COLO829 (cell line): Measurements from ENCODE around the gene ELL2.
"Not testable (repeated sequence)": the region's sequence is repeated elsewhere in the genome, so short reads cannot be mapped to it uniquely, and the experiment has no call there.

Experiments used
- DNase-seq: peaks from one replicate; pipeline ENCODE4 v3.0.0; 2012; ENCODE audit warnings: low spot score

ELL2 gene

DNA sequence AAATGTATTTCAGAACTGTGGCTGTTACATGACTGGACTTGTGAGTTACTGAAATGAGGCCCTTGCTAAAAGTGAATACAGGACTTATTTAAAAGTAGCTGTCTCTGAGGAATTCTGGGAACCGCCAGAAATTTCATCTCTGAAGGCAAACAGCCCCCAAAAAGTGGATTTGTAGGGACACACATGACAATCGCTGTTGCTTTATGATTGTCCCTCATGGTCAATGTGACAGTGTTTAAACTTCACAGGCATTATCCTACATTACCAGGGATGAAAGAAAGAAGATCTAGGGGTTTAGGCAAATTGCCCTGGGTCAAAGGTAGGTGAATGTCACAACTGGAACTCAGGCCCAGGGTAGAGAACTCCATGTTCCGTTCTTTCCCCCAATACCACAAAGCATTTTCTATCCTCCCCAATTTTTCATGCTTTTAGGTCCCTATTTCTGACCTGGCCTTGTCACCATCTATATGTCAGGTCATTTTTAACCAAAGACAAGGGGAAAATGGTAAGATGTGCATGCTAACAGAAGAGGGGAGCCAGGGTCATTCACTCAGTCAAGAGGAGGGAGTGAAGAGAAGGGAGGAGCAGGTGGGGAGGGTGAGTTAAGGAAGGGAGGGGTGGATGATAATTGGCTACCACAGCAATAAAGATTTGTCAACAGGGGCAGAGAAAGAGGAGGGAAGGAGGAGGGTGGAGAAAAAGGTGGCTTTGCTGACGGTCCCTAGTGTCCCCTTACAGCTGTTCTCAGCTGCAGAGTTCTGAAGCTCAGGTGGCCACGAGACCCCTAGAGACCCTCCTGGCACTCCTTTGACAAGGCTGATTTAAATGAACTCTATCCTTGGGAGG, 81.3 kb downstream of the ELL2 start:
- no peak for DNase-seq

DNA sequence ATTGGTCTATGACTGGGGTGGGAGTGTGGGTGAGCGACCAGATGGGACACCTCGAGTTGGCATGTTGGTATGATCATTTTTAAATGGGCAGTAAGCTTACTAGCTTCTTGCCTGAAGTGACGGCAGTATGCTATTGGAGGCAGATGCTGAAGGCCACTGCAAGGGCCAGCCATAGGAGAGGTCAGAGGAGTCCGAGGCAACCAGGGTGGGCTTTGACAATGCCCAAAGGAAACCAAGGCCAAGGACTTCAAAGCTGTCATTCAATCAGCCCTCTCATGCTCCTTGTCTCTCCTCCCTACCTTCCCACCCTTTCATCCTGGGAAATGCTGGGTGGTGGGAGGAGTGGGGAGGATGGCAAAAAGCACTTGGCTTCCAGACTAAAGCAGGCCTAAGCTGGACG, 82.0 kb downstream of the ELL2 start:
- no peak for DNase-seq

DNA sequence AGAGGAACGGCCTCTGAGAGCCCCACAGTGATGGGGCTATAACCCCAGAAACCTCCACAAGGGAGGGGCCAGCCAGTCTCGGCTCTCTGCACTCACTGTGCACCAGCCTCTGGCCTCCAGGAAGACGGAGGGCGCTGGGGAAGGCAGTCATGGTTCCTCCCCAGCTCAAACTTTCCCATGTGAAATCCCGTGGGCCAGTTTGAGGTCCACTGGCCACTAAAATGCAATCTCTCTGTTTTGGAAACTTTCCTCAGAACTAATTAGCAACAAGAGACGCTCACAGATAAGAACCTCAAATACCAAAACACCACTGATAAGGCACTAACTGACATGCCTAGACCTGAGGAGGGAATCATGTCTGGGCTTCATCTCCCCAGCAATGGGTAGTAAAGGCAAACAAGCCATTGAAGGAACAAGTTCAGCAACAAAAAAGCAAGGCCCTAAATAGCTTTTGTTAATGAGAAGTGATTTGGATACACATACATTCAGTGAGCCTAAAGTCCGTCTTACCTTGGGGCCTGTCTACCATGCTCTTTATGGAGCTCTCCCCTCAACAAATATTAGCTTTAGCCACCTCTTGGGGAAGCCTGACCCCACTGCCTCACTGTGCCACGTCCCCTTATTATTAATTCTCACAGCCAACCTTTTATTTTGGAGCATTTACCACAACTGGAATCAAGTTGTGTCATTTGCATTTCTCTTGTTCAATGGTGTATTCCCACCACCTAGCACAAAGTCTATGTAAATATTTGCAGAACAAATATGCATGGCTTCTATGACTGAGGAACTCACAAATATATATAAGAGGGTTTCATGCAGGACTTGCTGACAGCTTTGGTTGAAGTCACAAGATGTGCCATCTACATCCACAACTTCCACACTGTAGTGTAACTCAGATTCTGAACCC, 83.0 kb downstream of the ELL2 start:
- no peak for DNase-seq

DNA sequence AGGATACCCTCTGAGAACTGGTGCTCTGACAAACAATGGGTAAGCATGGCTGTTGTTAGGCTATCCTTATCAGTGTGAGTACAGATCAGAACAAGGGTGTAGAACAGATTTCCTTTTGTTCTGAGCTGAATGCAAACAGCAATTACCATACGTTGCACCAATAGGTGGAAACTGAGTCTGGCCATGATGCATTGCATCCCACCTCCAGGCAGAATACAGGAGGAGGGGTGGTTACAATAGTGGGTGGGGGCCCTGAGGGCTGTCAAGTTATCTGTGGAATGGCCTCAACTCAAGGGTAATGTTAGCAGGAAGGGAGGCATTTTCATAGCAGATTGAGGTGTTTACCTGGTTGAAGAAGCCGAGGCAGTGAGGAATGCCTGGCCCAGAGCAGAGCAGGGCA, 84.9 kb downstream of the ELL2 start:
- DNase-seq = no peak

DNA sequence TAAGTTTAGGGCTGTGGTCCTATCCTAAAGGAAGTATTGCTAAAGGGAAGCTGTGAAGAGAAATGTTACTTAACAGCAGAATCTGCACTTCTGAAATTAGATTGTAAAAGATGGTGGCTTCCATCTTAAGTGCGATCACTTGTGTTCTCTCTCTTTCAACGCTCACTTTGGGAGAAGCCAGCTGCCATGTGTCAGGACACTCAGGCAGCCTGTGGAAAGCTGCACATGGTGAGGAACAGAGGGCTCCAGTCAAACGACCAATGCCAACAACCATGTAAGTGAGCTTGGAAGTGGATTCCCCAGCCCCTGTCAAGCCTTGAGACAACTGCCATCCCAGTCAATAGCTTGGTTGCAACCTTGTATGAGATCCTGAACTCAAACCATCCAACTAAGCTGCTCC, 87.4 kb downstream of the ELL2 start:
- DNase-seq = no peak

DNA sequence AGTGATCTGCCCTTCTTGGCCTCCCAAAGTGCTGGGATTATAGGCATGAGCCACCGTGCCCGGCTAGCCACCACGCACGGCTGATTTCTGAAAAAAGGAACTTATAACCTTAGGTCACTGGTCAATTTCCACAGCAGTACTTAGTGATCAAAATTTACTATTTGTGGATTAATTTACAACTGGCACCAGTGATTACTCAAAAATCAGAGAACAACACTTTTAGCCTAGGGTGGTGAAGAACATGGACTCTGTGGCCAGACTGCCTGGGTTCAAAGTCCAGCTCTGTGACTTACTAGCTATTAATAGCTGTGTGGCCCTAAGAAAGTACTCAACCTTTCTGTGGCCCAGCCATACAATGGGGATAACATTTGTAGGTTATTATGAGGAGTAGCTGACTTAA, 88.3 kb downstream of the ELL2 start:
- no peak for DNase-seq

DNA sequence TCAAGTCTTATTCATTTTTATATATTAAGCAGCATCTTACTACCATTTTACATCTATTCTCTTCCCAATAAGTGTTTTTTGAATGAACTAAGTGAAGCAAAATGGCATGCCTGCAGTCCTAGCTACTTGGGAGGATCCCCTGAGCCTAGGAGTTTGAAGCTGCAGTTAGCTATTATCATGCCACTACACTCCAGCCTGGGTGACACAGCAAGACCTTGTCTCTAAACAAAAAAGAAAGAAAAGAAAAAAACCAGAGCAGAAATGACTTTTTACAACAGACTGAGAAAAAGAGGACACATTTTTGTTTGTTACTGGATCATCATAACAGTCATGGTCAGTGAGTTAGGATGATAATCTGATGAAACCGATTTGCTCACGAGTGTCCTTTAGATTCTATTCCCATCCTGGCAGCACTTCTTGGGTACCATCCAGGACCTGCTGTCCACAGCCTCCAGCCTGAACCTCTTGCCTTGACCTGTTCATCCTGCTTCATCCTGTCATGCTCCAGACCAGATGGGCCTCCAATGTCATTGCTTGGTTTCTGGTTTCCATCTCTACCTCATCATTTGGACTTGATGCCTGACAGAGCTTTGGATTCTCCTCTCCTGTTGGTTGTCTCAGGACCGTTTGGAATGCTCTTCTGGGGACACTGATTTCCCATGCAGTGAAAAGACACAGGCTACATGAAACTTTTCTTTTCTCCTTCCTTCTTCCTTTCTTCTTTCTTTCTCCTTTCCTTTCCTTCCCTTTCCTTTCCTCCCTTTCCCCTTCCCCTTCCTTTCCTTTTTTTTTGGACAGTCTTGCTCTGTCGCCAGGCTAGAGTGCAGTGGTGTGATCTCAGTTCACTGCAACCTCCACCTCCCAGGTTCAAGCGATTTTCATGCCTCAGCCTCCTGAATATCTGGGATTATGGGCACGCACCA, 89.0 kb downstream of the ELL2 start:
- no peak for DNase-seq

DNA sequence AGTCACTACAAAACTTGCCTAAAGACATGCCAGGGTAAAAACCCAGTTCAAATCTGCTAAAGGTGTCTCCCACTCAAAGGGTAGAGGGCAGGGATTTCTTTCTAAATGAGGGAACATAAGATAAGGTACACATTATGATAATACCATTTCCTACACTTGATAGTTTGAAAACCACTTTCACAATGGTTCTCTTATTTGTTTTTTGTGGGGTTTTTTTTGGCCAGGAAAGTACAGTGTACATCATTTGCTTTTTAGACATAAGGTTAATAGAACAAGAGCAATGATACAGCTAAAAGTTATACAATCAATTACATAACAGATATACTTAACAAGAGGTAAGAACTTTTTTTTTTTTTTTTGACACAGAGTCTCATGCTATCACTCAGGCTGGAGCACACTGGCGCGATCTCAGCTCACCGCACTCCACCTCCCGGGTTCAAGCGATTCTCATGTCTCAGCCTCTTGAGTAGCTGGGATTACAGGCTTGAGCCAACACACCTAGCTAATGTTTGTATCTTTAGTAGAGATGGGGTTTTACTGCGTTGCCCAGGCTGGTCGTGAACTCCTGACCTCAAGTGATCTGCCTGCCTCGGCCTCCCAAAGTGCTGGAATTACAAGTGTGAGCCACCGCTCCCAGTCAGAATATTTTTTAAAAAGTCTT, 90.4 kb downstream of the ELL2 start:
- DNase-seq = no peak

DNA sequence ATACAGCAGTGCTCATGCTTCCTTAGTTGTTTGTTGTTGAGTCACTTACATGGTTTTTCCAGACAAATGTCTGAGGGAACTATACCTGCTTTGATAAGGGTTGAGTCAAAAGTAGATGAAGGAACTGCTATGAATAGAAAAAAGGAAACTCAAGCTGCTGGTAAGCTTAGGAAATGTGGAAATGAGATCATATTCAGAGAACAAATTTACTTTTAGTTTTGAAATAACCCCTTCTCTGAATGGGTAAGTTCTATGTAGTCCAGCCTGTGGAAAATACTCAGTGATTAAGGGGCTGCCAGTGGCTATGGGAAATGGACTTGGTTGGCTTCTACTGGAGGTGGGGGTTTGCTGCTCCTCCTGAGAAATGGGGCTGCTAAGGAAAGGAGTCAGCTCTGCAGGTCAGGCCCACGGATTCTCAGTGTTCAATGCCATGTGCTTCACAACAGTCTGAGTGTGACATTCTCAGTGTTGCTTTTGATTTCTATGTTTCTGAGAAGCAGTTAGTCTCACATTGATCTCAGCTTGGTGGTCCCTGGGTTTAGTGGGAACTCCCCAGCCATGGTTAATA, 91.5 kb downstream of the ELL2 start:
- DNase-seq = no peak

DNA sequence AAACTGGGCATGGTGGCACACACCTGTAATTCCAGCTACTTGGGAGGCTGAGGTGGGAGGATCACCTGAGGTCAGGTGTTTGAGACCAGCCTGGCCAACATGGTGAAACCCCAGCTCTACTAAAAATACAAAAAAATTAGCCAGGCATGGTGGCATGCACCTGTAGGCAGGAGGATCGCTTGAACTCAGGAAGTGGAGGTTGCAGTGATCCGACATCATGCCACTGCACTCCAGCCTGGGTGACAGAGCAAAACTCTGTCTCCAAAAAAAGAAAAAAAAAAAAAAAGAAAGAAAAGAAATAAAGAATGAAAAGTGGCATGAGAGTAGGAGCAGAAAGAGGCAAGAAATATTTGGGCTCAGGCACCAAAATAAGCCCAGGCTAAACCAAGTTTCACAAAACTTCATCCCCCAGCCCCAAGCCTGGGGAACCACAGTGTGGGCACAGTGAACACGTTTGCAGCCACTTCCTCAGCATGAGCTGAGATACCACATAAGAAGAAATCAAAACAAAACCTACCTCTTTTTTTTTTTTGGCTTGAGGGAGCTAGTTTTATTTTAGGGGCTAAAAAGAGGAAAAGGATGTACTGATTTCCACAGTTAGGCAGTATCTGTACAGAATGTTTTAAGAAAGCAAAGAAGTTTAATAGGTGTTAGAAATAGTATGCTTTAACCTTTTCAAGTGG, 92.3 kb downstream of the ELL2 start:
- DNase-seq = not testable (repeated sequence)

DNA sequence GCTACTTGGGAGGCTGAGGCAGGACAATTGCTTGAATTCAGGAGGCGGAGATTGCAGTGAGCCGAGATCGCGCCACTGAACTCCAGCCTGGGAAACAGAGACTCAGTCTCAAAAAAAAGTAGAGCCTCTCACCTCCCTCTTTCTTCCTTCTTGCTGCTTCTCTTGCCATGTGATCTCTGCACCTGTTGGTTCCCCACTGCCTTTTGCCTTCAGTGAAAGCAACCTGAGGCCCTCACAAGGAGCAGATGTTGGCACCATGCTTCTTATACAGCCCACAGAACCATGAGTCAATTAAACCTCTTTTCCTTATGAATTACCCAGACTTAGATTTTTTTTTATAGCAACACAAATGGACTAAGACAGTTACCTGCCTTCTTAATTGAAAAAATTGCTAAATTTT, 93.5 kb downstream of the ELL2 start:
- DNase-seq = no peak

DNA sequence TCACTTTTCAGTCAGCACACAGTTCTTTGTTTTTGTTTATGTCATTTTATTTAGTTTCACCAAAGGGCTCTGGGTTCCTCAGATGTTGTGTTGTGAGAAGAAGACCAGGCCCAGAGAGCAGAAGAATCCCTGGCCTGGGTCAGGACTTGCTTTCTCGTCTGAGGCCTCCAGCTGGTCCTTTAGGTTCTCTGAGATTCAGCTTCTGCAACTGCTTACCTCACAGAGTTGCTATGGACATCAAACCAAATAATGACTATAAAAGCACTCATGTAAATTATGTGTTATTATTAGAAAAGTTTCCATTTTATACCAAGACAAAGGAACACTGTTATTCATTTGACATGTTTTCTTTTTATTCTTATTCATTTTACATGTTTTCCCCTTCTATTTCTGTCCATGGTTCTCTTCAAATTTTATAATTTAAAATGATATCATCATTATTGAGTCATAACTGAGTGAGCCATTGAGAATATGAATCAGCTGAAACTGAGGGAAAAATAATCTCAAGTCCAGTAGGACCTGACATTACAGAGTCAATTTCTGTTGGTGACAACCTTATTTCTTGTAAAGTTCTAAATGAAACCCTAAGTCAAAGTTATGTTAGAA, 95.1 kb downstream of the ELL2 start:
- DNase-seq = no peak

DNA sequence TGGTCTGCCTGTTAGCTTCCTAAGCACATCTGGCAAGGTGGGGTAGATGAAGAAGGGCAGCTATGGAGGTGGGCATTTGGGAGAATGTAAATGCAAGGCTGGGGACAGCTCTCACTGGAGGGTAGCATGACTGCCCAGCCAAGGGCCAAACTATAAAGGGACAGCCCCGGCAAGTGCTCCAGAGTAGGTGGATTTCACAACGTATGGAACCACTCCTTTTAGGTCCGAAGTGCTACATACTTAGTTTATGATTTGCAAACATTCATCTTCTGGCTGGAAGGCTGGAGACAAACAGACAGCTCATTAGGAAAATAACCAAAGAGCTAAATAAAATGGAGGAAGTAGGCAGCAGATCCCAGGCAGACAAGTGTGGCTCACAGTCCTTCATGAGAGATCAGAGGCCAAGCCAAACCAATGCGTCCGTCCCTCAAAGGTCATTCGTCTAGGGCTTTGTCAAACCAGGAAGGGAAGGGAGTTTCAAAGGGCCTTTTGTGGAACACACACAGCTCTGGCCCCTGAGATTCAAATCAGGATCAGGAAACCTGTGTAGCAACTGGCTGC, 96.6 kb downstream of the ELL2 start:
- no peak for DNase-seq

DNA sequence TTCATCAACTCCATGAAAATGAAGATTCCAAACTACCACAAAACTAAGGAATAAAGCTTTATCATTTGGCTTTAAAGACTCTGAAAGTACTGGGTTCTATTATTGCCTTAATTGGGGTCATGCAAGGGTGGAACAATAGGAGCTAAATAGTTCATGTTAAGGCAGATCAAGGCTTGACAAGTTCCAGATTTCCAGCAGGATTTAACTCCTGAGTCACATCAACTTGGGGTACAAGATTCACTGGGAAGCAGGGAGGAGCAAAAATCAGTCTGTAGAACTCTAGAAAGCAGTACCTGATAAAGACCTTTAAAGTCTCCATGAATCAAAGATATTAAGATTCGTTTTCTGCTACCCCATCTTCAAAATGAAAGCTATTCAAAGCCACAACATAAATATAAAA, 97.2 kb downstream of the ELL2 start:
- no peak for DNase-seq

DNA sequence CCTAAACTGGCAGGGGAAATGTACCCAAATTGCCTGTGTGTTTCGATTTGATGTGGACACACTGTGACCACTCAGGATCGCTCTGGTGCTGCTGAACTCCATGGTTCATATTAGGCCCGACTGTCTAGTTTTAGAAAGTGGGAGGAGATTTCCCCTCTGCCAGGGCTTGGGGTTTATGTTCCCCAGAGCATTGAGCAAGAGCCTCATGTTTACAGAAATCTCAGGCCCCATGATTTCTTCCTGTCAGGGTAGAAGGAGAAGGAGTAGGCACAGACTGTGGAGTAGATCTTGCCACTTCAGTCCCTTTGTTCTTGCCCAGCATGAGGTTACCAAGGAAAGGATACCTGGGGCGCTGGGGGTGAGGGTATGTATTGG, 98.3 kb downstream of the ELL2 start:
- no peak for DNase-seq

DNA sequence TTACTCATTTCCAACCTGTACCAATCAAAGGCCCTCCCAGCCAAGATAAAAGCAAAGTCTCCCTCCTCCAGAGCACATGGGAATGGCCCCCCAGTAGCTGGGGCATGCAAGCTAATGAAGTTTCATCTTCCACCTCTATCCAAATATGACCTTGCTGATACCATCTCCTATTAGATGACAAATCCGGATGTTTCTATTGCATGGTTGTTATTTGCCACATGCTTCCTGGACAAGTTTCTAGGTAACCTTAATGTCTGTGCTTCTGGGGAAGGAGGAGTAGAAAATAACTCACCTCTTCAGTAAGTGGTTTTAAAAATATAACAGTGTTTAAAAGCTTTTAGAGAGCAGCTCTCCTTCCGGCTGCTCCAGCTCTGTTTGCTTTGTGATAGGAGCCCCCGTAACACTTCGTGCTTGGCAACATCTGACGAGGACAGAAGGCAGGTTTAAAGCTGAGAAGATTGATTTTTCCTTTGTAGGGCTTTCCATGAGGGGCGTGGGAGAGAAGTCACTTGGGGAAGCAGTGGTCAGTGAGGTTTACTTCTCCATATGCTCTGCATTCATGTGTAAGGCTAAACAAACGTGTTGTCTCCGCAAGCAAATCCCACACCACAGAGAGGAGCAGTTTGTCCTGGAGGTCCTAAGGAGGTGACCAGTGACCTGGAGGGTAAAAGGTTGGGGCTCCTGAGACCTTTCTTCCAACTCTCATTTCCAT, 98.8 kb downstream of the ELL2 start:
- no peak for DNase-seq

DNA sequence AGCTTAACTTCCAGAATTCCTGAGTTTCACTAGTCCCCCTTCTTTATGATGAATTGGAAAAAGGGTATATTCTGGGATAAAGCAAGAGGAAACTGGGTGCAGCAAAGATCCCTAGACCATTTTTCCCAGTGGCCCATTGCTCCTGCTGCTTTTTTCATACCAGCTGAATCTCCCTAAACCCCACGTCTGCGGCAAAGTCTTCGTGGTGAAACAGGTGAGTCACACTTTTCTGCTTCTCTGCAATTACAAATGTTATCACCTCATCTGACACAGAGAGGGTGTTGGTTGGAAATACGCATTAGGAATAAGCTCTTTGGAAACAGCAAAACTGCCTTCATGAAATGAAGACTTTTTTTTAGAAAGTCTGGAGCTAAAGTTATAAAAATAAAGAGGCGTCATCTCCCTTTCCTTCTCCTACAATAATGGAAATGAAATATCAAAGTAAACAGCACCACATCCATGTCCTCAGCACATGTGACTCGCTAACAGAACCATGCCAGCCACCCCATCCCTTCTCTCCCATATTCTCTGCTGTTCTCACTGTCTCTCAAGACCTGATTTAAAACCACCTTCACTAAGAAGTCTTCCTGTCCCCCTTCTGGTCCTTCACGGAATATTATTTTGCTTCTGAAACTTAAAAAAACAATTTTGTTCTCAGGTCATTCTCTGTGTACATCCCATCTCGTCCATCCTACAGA, 99.6 kb downstream of the ELL2 start:
- no peak for DNase-seq

DNA sequence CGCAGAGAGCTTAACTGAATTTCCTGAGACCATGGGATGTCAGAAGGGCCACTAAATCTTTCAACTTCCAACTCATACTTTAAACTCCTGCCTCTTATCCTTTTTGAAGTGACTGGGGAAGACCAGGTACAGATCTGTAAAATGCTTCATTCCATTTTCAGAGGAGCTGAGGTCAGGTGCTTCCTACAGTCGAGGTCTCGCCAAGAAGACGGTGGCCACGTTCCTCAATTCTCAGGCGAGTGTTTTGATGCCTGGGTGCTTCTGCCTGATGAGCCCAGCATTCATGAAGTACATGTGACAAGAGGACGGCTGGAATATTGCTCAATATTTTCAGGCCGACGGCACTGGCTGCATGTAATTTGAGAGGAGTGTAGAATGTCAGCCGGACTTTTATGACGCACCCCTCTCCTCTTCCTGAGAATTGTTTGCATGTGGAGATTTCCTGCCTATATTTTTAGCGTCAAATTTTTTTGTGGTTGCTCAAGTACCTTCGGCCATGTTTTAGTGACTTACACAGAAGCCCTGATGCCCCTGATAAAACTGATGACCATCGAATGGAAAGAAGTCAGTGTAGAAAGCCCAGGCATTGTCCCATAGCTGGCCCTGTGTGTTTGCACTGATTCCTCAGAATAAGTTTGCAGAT, 100.3 kb downstream of the ELL2 start:
- DNase-seq = peak; percentile 46
